GM21825 (cell line): Measurements from ENCODE around the gene MRPL14.

ENCODE experiments used
- ATAC-seq: cut with Tn5 transposase; IDR thresholded peaks from one replicate; pipeline ENCODE4 v1.9.1; 2021; ENCODE audit warnings: mild to moderate bottlenecking, moderate library complexity; ENCODE audit not compliant: unreplicated experiment

The MRPL14 gene

DNA sequence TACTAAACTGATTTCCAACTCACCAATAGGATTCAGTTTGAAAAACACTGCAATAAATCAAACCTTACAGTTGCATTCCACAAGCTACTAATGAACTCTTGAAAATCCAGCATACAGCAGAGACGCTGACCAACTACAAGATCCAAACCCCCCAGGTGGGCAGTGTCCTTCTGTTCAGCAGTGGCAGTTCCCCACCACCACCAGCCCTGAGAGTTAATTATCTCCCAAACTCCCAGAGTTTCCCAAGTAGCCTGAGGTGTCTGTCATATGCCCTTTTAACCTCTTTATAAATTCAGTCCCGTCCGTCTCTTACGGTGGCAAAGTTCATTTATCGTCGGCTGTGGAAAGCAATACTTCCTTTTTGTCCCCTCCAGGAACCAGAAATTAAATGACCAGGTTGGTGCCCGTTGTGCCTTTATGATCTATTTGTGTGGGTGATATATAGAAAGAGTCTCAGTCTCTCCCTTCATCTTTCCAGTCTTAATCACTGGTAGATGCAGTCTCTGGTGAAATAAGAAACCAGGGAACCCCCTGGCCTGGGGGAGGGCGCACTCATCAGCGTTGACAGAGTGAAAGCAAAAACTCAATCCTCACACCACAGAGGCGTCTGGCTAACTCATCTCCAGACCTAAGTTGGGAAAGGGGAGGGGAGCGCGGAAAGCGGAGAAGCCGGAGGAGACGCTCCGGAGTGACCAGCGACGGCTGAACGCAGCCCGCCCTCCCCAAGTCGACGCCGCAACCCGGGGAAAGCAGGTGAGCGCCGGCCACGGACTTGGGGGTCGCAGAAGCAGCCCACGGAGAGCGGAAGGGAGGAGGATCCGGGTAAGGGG lies 717 bp downstream of the MRPL14 start:
- peak; percentile 49 for ATAC-seq

DNA sequence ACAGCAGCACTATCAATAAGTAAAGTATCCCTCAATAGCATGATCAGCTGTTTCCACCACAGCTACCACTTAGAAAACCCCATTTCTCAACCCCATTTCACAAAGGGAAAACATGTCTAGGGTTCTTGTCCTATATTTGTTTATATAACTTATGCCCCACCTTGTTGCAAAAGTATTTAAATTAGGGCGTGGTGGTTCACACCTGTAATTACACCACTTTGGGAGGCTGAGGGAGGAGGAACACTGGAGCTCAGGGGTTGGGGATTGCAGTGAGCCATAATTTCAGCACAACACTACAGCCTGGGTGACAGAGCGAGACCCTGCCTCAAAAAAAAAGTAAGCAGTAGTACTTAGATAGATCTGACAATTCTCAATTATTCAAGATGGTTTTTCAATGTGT lies 3.7 kb downstream of the MRPL14 start:
- ATAC-seq: no peak

DNA sequence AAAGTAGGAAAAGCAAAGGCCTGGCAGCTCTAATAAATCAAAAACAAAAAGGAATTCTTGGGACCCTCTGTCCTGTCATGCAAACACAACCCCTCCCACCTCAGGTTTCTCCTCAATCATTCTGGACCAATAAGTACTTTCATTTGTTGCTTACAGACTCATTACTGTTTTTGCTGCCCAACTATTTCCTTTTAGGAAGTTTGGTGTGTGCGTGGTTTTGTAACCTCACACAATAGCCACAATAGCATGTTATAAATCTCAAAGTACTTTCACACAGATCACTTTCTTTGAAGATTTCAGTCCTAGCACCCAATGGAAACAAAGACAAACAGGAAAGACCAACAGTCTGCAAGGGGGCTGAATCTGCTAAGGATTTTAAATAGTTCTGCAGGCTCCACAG lies 4.5 kb downstream of the MRPL14 start:
- ATAC-seq: no peak

DNA sequence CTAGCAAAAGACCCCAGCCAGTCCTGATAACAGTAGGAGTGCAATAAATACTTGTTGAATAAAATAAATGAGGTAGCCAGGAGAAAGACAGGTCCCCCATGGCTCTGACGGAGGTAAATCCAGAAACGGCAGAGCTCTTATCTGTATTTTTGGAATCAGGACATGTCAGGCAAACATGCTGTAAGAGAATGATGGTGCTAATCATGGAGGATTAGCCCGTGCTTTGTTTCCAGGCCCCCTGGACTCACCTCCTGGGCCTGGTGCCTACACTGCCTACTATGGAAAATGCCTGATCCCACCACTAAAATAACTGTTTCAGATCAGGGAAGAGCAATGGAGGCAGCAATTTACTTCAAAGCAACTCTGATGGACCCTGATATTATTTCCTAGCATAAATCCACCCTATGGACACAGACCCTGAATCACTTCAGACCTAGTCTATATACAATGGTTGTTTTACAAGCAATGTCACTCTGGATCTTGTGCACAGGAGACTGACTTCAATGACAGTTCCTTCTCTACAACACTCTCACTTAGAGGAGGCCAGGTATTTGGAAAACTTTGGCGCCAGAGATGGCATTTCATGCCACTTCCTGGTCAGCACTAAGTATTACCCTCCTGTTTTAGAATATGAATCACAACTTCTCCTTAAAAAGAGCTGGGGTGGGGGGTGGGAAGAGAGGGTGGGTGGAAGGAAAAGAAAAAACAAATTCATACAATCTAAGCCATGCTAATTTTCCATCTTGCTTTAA lies 6.4 kb downstream of the MRPL14 start:
- no peak for ATAC-seq

DNA sequence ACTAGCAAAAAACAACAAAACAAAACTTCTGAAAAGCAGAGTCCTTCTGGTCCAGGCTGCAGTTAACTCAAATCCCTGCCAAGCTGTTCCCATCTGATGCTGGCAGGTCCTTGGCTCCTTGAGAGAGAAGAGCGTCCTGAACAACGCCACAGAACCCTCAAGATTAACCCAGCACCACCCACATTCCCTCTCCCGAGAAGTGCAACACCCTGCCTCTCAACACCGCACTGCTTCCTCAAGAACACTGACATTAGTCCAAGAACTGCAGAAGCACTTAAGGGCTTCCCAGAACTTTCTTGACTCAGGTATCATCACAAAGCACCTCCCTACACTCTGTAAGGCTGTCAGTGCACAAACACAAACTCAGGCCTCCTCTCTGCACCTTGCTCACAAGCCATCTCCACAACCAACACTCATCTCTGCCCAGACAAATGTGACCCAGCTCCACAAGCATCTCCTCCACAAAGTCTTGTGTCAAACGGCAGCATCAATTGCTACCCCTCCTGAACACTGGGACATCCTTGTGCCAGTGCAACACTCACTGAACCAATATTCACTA lies 7.5 kb downstream of the MRPL14 start:
- no peak for ATAC-seq

DNA sequence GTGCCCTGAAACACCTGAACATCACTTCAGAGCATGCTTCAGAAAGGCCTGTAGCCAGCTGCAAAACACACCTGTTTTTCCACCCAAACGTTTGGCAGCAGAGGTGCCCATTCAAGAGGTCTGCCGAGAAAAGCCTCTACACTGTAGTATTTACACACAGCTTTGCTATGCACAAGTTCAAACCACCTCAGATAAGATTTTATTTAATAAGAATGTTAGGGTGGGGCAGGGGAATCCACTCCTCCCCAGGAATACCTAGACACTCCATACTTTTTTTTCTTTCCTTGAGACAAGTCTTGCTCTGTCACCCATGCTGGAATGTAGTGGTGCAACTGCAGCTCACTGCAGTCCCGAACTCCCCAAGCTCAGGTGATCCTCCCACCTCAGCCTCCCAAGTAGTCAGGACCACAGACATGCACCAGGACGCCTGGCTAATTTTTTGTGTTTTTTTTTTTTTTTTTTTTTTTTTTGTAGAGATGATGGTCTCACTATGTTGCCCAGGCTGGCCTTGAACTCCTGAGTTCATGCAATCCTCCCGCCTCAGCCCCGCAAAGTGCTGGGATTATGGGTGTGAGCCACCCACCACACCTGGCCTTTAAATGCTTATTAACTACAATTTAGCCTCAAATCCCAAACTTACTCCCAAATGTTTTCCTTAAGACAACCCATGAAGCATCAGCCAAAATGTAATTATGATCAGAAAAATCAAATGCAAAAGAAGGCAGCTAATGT lies 9.7 kb downstream of the MRPL14 start:
- ATAC-seq: no peak

DNA sequence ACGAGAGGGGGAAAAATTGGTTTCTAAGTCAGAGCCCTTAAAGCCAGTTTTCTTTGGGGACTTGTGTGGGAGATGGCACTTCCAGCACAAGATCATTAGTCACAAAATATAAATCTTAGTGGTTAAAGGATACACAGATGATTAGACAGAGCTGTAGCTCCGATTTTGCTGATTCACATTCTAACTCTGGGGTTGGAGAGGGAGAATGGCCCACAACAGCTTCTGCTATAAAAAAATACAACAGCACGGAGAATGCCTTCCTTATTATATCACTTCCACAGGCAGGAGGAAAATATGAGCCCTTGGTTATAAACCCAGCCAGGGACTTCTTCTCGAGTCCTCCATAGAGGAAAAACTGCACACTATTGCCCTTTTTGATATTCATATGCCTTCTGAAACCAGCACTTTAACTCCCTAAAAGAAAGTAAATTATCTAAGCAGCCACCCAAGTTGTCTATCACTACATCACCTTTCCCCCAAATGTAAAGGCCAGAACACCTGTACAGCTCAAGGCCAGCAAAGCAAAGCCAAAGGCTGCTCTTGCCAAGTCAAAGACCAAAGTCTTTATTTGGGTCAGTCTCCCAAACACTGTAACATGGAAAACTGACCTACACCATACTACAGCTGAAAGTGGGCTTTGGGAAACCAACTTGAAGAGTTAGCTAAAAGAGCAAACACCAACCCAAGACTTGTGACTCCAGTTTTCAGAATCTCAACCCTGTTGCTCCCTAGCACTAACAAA lies 10.4 kb downstream of the MRPL14 start:
- no peak for ATAC-seq

DNA sequence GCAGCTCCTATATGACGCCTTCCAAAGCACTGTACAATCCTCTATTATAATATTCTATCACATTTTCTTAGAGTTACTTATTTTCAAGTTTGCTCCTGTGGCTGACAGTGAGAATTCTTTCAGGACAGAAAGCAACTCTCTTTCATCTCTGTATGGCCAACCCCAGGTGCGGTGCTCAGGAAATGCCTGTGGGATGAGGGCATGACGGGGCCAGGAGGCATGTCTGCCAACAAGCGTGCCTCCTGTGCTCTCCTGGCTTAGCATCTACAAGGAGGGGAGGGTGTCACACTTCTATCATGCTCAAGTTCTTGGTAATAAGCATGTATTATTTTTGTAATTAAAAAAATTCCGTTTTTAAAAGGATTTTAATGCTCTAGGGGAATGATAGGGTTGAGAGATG lies 11.4 kb downstream of the MRPL14 start:
- no peak for ATAC-seq

DNA sequence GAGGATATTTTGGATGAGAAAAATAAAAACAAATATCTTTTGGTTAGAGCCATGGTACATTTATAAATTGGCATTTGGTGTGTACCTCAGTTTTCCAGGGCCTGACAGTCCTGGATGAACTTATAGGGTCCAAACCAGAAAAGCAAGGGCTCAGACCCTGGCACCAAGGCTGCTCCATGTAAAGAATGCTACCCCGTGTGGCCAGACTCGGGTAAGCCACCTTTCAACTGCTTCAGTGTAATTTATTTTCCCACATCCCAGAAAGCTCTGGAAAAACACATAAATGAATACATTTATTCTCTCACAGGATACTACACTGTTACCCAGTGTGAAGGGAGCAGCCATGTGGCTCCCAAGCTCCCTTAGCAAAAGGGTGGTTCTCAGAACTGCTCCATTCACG lies 13.8 kb downstream of the MRPL14 start:
- ATAC-seq: no peak

DNA sequence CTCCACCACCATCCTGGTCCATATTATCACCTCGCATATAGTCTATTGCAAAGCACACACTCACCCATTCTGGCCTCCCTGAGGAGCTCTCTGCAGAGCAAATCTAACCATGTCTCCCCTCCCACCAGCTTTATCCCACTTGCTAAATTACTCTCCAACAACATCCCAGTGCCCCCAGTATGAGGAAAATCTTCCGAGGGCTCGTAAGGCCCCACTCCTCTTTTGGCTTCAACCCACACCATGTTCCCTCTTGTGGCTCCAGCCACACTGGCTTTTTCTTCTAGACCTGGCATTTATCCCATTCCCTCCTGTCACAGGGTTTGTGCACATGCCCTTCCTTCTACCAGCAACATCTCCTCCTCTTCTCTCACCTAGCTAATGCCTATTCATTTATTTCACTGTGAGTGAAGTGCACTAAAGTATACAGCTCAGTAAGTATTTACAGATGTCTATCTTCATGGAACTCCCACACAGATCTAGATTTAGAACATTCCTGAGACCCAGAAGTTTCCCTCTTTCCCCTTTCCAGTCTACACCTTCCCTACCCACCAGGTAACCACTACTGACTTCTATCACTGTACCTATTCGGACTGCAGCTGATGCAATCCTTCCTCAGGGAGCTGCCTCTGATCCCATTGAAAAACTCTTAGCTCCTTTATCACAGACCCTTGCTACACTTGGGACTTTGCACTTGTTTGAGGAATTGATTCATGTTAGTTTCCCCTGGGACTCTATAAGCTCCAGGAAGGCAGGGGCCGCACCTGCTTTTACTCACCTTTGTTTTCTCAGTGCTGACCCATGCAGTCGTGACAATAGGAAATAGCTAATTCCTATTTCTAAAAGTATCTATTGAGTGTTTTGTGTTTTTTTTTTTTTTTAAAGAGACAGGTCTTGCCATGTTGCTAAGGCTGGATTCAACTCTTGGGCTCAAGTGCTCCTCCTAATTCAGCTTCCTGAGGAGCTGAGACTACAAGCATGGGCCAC lies 15.5 kb downstream of the MRPL14 start:
- ATAC-seq: no peak

DNA sequence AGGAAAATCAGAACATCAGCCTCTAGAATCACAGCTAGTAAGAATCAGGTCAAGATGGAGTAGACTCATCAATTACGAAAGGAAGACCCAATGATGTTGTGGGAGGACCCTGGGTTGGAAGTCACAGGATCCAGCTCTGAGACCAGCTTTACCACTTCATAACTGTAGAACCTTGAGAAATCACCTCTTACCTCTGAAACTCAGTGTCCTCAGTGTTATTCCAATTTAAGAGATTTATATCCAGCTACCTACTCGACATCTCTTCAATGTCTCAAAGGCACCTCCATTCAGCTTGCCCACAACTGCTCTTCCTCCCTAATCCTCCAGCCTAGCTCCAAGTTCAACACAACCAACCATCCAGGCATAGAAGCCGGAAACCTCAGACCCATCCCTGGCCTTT lies 16.3 kb downstream of the MRPL14 start:
- no peak for ATAC-seq

DNA sequence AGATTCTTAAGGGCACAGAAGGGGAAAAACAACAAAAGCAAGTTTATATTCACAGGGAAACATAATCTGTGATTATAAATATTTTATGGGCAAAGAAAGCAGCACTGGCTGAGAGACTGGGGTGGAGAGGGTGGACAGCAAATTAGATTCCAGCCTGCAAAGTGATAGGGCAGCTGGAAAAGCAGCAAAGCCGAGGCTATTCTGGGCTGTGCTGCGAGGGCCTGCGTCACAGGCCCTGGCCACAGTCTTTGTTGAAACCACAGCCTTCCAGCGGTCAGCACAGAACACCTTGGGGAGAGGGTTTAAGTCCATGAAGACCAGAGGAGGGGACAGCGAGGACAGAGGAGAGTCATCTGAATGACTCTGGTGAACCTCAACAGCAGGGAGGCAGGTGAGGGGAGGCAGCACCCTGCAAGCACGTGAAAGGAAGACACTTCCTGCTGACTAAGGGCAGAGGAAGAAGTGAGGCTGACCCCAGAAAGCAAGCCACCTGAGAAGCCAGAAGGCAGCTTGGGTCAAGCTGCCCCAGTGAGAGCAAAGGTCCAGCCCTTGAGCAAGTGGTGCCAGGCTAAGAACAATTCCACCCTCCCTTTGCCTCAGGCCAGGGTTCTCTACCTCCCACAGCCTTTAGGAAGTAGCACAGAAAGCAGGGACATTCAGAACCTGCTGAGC lies 17.1 kb downstream of the MRPL14 start:
- no peak for ATAC-seq

DNA sequence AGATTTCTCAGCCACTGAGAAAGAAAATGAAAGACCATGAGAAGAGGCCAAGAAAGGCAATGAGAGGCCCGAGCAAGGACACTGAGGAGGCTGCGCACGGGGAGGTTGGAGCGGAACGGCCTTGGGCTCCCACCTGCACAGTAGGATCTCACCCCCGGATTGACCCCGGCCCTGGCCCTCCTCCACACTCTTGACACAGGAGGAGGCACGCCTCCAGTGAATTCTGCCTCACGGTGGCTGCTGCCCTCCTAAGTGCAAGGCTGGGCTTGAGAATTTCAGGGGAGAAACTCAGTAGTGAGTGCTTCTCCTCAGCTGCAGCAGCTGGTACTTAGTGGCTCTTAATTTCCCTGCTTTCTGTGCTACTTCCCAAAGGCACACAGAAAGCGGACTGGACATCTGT lies 18.0 kb downstream of the MRPL14 start:
- no peak for ATAC-seq

DNA sequence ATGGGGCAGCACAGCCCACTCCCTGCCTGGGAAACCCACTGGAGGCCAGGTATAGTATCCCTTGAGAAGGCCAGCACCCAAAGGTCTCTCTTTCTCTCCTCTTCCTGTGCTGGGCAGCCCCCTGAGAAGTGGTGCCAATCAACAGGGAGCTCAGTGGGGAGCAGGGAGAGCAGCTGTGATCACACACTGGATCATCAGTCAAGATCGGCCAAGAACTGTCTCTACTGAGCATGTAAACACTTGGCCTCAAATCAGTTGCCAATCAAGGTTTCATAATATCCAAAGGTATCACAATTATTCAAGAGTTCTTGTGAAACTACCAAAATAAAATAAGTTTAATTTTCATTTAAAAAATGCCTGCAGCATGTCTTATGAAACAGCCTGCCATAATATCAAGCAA lies 18.8 kb downstream of the MRPL14 start:
- ATAC-seq: no peak

DNA sequence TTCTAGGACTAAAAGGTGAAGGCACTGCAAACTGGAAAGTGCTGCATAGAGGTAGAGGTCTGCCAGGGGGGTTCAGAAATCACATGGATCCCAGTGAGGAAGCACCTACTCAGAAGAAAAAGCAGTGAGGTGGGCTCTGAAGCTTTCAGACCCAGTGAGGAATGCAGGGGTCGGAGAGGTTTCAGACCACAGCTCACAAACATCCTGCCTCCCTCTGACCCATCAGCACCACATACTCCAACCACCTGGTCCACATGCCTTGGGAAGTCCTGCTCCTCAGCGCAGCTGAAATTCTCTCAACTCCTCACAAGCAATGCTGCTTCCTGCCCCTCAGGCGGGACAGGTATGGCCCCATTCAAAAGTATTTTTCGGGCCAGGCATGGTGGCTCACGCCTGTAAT lies 20.2 kb downstream of the MRPL14 start:
- no peak for ATAC-seq

DNA sequence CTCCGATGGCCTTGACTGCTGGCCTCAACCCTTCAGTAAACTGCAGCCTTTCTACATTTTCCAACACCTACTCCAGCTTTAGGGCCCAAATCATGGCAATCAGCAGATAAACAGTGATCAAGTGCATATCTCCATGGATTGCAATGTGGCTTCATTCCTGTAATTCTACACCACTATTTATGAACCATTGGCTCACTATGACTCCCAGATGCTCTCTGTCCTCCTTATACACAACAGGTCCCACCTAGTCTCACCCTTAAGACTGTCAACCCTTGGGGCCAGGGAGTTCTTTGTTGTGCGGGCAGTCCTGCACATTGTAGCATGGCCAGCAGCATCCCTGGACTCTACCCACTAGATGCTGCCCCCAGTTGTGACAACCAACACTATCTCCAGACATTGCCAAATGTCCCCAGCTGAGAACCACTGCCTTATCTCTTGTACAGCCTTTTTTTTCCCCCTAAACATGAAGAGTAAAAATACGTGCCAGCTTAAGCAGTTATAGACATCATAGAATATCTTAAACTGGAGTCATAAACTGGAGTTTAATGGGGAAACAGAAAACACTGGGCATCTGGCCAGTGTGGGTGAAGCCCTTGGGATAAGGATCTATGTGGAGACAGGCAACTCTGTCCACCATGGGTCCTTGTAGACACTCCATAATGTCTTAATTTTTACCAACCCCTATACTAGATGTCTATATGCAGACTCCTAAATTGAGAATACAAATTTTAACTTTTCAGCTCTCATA lies 21.1 kb downstream of the MRPL14 start:
- no peak for ATAC-seq

DNA sequence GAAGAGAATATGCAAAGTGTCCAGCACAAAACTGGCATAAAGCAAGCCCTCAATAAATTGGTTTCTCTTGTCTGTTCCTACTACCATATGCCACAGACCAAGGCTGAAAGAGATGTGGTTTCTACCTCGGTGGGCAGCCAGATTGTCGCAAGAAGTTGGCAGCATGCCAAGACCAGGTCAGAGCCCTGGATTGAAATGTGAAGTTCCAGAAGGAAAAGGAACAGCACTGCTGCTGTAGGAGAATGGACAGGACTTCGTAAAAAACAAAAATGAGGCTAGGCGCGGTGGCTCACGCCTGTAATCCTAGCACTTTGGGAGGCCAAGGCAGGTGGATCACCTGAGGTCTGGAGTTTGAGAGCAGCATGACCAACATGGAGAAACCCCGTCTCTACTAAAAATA lies 22.1 kb downstream of the MRPL14 start:
- no peak for ATAC-seq

DNA sequence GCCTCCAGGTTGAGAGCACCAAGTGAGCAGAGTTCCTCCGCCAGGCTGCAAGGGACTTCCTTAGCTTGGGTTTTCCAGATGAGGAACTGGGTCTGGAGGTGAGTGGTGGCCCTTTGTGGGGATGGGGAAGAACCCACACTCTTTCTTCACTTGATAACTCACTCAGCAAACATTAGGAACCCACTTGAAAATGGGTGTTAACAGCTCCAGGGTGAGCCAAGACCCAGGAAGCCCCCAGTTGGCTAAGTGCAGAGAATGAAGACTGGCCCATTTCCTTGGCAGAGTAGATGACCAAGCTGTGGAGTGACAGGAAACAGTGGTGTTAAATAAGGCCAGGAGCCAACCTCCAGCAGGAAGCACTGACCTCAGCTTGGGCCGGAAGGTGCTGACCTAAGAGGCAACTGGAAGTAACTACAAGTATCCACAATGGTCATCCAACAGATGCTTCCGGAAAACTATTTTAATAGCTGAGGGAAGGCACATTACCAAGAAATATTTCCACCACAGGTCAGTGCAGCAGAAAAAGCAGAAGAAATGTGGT lies 22.7 kb downstream of the MRPL14 start:
- ATAC-seq: no peak
